GM23338 (cell line): ENCODE data around the gene PARP3. TPM values are rescaled to one million over a fixed set of nuclear protein-coding genes. Genes with fewer than 3 reads are reported as not detected.

Experiments used
- ATAC-seq: fragments of 200-7000 bp; cut with Tn5 transposase; 3 replicates; pipeline ENCODE4 v1.9.1; 2020
- DNase-seq: peaks from one replicate; pipeline ENCODE4 v3.0.0-alpha.2; 2015; ENCODE audit warnings: low spot score
- H2AFZ ChIP-seq: fragments of 200-600 bp; sonication (generic); 2 replicates; pipeline ENCODE4 v1.8.0; 2016; ENCODE audit warnings: antibody characterized with exemption, mild to moderate bottlenecking, moderate library complexity
- H3F3A ChIP-seq: fragments of 200-600 bp; sonication (generic); replicated peaks from 2 replicates; pipeline ENCODE4 v1.8.0; 2017; ENCODE audit warnings: antibody characterized with exemption, mixed run types, low read depth
- H3K27ac ChIP-seq: fragments of 200-600 bp; sonication (generic); 2 replicates; pipeline ENCODE4 v1.6.1; 2016; ENCODE audit warnings: low read depth
- H3K27me3 ChIP-seq: fragments of 200-600 bp; sonication (generic); 2 replicates; pipeline ENCODE4 v1.8.0; 2016; ENCODE audit warnings: mild to moderate bottlenecking, mixed run types, moderate library complexity; ENCODE audit not compliant: insufficient read depth
- H3K36me3 ChIP-seq: fragments of 200-600 bp; sonication (generic); 2 replicates; pipeline ENCODE4 v1.8.0; 2016; ENCODE audit warnings: mild to moderate bottlenecking; ENCODE audit not compliant: insufficient read depth
- H3K4me1 ChIP-seq: fragments of 200-600 bp; sonication (generic); 2 replicates; pipeline ENCODE4 v1.8.0; 2016; ENCODE audit warnings: mild to moderate bottlenecking, moderate library complexity; ENCODE audit not compliant: insufficient read depth
- H3K4me2 ChIP-seq: fragments of 200-600 bp; sonication (generic); 2 replicates; pipeline ENCODE4 v1.7.1; 2017; ENCODE audit warnings: mixed run types
- H3K4me3 ChIP-seq: fragments of 200-600 bp; sonication (generic); 2 replicates; pipeline ENCODE4 v1.6.1; 2016; ENCODE audit warnings: mixed run types
- H3K79me2 ChIP-seq: fragments of 200-600 bp; sonication (generic); replicated peaks from 2 replicates; pipeline ENCODE4 v1.8.0; 2017; ENCODE audit warnings: mild to moderate bottlenecking; ENCODE audit not compliant: insufficient read depth
- H3K9me2 ChIP-seq: fragments of 200-600 bp; sonication (generic); 2 replicates; pipeline ENCODE4 v1.8.0; 2017; ENCODE audit not compliant: insufficient read depth
- H4K20me1 ChIP-seq: fragments of 200-600 bp; sonication (generic); replicated peaks from 2 replicates; pipeline ENCODE4 v1.8.0; 2017; ENCODE audit warnings: mild to moderate bottlenecking; ENCODE audit not compliant: insufficient read depth
- H3K27ac Mint-ChIP-seq: 2 replicates; pipeline ENCODE4 v1.8.0; 2020; ENCODE audit warnings: inconsistent platforms, mild to moderate bottlenecking, moderate library complexity, mixed read lengths
- H3K27me3 Mint-ChIP-seq: 3 replicates; pipeline ENCODE4 v1.8.0; 2022; ENCODE audit warnings: low read depth, mild to moderate bottlenecking, moderate library complexity, mixed read lengths, inconsistent platforms; ENCODE audit not compliant: insufficient read depth, poor library complexity
- H3K36me3 Mint-ChIP-seq: 3 replicates; pipeline ENCODE4 v1.8.0; 2021; ENCODE audit warnings: low read depth, mild to moderate bottlenecking, inconsistent platforms, moderate library complexity, mixed read lengths
- H3K4me1 Mint-ChIP-seq: 3 replicates; pipeline ENCODE4 v1.8.0; 2020; ENCODE audit warnings: mild to moderate bottlenecking, inconsistent platforms, mixed read lengths
- H3K4me3 Mint-ChIP-seq: 3 replicates; pipeline ENCODE4 v1.8.0; 2021; ENCODE audit warnings: moderate library complexity, mild to moderate bottlenecking, inconsistent platforms, mixed read lengths
- H3K9me3 Mint-ChIP-seq: 3 replicates; pipeline ENCODE4 v1.8.0; 2020; ENCODE audit warnings: moderate library complexity, mild to moderate bottlenecking, inconsistent platforms, mixed read lengths
- CREB1 ChIP-seq: fragments of 250-450 bp; sonication (Bioruptor Pico); IDR thresholded peaks from 2 replicates; pipeline ENCODE4 v1.5.0; 2020; ENCODE audit warnings: low read depth, mild to moderate bottlenecking, moderate library complexity
- EZH2 ChIP-seq: fragments of 200-600 bp; sonication (generic); IDR thresholded peaks from one replicate; pipeline ENCODE4 v1.8.0; 2017; ENCODE audit warnings: antibody characterized with exemption, mild to moderate bottlenecking, low read depth; ENCODE audit not compliant: unreplicated experiment
- EZH2phosphoT487 ChIP-seq: fragments of 200-600 bp; sonication (generic); IDR thresholded peaks from one replicate; pipeline ENCODE4 v1.8.1; 2018; ENCODE audit warnings: antibody characterized with exemption; ENCODE audit not compliant: unreplicated experiment
- NANOG ChIP-seq: IDR thresholded peaks from 2 replicates; pipeline ENCODE4 v1.6.1; 2016; ENCODE audit warnings: antibody characterized with exemption, borderline replicate concordance
- STAT1 ChIP-seq: IDR thresholded peaks from one replicate; pipeline ENCODE4 v1.6.1; 2016; ENCODE audit warnings: antibody characterized with exemption; ENCODE audit not compliant: unreplicated experiment
- polyA plus RNA-seq: library from polyadenylated mRNA; unstranded; fragments of >200 nt; fragmentation: Nextera tagmentation; extraction: Ambion mirVana; gene quantifications from 2 replicates; pipeline ENCODE4 v1.2.1, GENCODE V29; 2016
- total RNA-seq: library from RNA; depleted of rRNA; stranded (reverse); fragments of >200 nt; shearing (Covaris generic); gene quantifications from 2 replicates; pipeline ENCODE4 v1.2.3, GENCODE V29; 2014
- TF ChIP-seq, protein P1 (sequence below): IDR thresholded peaks from 2 replicates; pipeline ENCODE4 v1.6.1; 2016; ENCODE audit warnings: antibody characterized with exemption
- TF ChIP-seq, protein P2 (sequence below): IDR thresholded peaks from one replicate; pipeline ENCODE4 v1.6.1; 2018; ENCODE audit warnings: antibody characterized with exemption; ENCODE audit not compliant: unreplicated experiment
- TF ChIP-seq, protein P3 (sequence below): fragments of 250-450 bp; sonication (Bioruptor Pico); IDR thresholded peaks from 2 replicates; pipeline ENCODE4 v1.5.0; 2020; ENCODE audit warnings: mild to moderate bottlenecking, moderate library complexity

The PARP3 gene
- total and polyA plus RNA-seq, 2 experiments from 2014 or later, result 0.76 to 1.1 TPM

DNA sequence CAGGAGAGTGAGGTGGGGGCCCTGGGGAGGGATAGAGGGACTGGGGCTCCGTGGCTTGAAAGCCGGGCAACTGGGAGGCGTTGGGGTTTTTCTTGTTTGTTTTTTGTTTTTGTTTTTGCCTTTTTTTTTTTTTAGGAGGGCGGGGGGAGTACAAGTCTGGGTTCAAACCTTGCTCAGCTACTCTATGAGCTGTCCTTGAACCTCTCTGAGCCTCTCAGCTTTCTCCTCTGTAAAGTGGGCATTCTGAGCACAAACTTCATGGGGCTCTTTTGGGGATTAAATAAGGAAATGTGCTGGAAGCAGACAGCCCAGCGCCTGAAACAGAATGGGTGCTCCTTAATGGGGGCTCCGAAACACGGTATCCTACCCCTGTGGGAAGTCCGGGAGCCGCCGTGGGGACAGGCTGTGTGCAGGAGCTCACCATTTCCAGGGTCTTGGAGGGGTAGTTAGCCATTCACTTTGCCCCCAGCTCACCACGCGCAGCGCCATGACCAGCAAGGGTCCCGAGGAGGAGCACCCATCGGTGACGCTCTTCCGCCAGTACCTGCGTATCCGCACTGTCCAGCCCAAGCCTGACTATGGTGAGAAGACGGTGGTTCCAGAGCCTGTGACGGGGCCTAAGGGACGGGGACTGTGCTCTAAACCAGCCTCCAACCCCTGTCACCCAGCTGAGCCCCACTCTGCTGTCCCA is 41.6 kb downstream of the PARP3 start:
- peaks cover 16% of the 10 kb centered on the region for H3K27me3 Mint-ChIP-seq
- H3K4me1 ChIP-seq, result peaks cover 15% of the 10 kb centered on the region
- no peaks in the 10 kb centered on the region for H3K79me2 ChIP-seq
- H3K27ac Mint-ChIP-seq, result peak overlapping the region; percentile 97
- peak overlapping the region; percentile 99 for H3K4me2 ChIP-seq
- peak overlapping the region; percentile 89 for H3K27ac ChIP-seq
- H3K36me3 ChIP-seq, result no peaks in the 10 kb centered on the region
- DNase-seq (no peak), ATAC-seq (no peak)
- H2AFZ ChIP-seq, result peak overlapping the region; percentile 58
- H4K20me1 ChIP-seq, result no peaks in the 10 kb centered on the region; the same call in 1 of the 2 replicates
- H3K4me3 Mint-ChIP-seq, result peak overlapping the region; percentile 82
- peak overlapping the region; percentile 90 for H3K4me3 ChIP-seq
- peaks cover 11% of the 10 kb centered on the region for H3F3A ChIP-seq
- H3K36me3 Mint-ChIP-seq, result no peaks in the 10 kb centered on the region
- H3K9me2 ChIP-seq, result no peaks in the 10 kb centered on the region
- TF ChIP-seq, protein P1, sequence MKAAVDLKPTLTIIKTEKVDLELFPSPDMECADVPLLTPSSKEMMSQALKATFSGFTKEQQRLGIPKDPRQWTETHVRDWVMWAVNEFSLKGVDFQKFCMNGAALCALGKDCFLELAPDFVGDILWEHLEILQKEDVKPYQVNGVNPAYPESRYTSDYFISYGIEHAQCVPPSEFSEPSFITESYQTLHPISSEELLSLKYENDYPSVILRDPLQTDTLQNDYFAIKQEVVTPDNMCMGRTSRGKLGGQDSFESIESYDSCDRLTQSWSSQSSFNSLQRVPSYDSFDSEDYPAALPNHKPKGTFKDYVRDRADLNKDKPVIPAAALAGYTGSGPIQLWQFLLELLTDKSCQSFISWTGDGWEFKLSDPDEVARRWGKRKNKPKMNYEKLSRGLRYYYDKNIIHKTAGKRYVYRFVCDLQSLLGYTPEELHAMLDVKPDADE, result no peak
- no peak for TF ChIP-seq STAT1
- peaks cover 20% of the 10 kb centered on the region for H3K4me1 Mint-ChIP-seq
- H3K9me3 Mint-ChIP-seq, result no peaks in the 10 kb centered on the region
- H3K27me3 ChIP-seq, result no peaks in the 10 kb centered on the region

DNA sequence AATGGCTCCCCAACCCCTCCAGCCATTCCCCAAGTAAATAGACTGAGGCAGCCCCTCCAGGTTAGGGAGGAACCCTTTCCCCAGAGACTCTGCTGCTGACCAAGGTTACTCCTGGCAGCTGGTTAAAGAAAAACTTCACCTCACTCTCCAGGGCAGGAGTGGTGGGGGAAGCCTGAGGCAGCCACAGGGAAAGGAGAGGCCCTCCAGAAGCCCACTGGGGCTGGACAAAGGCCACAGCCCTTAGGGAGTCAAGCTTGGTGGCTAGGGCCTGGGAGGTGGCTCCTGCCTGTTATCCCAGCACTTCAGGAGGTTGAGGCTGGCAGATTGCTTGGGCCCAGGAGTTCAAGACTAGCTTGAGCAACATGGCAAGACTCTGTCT is 42.1 kb downstream of the PARP3 start:
- Mint-ChIP-seq H3K27ac (no peak overlapping the region), H3K9me3 (no peaks in the 10 kb centered on the region), H3K36me3 (0 out of 3 replicates have a peak, but pooled peaks cover 3% of the 10 kb centered on the region), H3K4me3 (peak overlapping the region; percentile 82), H3K4me1 (peaks cover 26% of the 10 kb centered on the region), H3K27me3 (peaks cover 16% of the 10 kb centered on the region)
- Histone ChIP-seq H4K20me1 (no peaks in the 10 kb centered on the region; the same call in 1 of the 2 replicates), H3K27me3 (no peaks in the 10 kb centered on the region), H3K4me2 (peak overlapping the region; percentile 99; the same call in 1 of the 2 replicates), H3K27ac (no peak overlapping the region), H3K36me3 (no peaks in the 10 kb centered on the region), H3K4me1 (peaks cover 15% of the 10 kb centered on the region), H3K79me2 (no peaks in the 10 kb centered on the region), H3K4me3 (peak overlapping the region; percentile 90; the same call in 1 of the 2 replicates), H3F3A (peaks cover 11% of the 10 kb centered on the region), H3K9me2 (no peaks in the 10 kb centered on the region), H2AFZ (no peak overlapping the region)
- ATAC-seq (no peak), DNase-seq (no peak)
- TF ChIP-seq, protein P2, sequence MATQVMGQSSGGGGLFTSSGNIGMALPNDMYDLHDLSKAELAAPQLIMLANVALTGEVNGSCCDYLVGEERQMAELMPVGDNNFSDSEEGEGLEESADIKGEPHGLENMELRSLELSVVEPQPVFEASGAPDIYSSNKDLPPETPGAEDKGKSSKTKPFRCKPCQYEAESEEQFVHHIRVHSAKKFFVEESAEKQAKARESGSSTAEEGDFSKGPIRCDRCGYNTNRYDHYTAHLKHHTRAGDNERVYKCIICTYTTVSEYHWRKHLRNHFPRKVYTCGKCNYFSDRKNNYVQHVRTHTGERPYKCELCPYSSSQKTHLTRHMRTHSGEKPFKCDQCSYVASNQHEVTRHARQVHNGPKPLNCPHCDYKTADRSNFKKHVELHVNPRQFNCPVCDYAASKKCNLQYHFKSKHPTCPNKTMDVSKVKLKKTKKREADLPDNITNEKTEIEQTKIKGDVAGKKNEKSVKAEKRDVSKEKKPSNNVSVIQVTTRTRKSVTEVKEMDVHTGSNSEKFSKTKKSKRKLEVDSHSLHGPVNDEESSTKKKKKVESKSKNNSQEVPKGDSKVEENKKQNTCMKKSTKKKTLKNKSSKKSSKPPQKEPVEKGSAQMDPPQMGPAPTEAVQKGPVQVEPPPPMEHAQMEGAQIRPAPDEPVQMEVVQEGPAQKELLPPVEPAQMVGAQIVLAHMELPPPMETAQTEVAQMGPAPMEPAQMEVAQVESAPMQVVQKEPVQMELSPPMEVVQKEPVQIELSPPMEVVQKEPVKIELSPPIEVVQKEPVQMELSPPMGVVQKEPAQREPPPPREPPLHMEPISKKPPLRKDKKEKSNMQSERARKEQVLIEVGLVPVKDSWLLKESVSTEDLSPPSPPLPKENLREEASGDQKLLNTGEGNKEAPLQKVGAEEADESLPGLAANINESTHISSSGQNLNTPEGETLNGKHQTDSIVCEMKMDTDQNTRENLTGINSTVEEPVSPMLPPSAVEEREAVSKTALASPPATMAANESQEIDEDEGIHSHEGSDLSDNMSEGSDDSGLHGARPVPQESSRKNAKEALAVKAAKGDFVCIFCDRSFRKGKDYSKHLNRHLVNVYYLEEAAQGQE, result no peak
- no peak for TF ChIP-seq CREB1 (CRISPR knock-in tag)
- no peak for TF ChIP-seq EZH2phosphoT487
- TF ChIP-seq, protein P1, result no peak
- TF ChIP-seq, protein P3, sequence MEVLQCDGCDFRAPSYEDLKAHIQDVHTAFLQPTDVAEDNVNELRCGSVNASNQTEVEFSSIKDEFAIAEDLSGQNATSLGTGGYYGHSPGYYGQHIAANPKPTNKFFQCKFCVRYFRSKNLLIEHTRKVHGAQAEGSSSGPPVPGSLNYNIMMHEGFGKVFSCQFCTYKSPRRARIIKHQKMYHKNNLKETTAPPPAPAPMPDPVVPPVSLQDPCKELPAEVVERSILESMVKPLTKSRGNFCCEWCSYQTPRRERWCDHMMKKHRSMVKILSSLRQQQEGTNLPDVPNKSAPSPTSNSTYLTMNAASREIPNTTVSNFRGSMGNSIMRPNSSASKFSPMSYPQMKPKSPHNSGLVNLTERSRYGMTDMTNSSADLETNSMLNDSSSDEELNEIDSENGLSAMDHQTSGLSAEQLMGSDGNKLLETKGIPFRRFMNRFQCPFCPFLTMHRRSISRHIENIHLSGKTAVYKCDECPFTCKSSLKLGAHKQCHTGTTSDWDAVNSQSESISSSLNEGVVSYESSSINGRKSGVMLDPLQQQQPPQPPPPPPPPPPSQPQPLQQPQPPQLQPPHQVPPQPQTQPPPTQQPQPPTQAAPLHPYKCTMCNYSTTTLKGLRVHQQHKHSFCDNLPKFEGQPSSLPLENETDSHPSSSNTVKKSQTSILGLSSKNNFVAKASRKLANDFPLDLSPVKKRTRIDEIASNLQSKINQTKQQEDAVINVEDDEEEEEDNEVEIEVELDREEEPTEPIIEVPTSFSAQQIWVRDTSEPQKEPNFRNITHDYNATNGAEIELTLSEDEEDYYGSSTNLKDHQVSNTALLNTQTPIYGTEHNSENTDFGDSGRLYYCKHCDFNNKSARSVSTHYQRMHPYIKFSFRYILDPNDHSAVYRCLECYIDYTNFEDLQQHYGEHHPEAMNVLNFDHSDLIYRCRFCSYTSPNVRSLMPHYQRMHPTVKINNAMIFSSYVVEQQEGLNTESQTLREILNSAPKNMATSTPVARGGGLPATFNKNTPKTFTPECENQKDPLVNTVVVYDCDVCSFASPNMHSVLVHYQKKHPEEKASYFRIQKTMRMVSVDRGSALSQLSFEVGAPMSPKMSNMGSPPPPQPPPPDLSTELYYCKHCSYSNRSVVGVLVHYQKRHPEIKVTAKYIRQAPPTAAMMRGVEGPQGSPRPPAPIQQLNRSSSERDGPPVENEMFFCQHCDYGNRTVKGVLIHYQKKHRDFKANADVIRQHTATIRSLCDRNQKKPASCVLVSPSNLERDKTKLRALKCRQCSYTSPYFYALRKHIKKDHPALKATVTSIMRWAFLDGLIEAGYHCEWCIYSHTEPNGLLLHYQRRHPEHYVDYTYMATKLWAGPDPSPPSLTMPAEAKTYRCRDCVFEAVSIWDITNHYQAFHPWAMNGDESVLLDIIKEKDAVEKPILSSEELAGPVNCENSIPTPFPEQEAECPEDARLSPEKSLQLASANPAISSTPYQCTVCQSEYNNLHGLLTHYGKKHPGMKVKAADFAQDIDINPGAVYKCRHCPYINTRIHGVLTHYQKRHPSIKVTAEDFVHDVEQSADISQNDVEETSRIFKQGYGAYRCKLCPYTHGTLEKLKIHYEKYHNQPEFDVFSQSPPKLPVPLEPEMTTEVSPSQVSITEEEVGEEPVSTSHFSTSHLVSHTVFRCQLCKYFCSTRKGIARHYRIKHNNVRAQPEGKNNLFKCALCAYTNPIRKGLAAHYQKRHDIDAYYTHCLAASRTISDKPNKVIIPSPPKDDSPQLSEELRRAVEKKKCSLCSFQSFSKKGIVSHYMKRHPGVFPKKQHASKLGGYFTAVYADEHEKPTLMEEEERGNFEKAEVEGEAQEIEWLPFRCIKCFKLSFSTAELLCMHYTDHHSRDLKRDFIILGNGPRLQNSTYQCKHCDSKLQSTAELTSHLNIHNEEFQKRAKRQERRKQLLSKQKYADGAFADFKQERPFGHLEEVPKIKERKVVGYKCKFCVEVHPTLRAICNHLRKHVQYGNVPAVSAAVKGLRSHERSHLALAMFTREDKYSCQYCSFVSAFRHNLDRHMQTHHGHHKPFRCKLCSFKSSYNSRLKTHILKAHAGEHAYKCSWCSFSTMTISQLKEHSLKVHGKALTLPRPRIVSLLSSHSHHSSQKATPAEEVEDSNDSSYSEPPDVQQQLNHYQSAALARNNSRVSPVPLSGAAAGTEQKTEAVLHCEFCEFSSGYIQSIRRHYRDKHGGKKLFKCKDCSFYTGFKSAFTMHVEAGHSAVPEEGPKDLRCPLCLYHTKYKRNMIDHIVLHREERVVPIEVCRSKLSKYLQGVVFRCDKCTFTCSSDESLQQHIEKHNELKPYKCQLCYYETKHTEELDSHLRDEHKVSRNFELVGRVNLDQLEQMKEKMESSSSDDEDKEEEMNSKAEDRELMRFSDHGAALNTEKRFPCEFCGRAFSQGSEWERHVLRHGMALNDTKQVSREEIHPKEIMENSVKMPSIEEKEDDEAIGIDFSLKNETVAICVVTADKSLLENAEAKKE, result no peak
- no peak for TF ChIP-seq STAT1
- no peak for TF ChIP-seq EZH2
- no peak for TF ChIP-seq NANOG
